Measurements from ENCODE around the gene BAIAP2L2.
"Not testable (repeated sequence)": the region's sequence is repeated elsewhere in the genome, so short reads cannot be mapped to it uniquely, and the experiment has no call there.

The BAIAP2L2 gene

DNA sequence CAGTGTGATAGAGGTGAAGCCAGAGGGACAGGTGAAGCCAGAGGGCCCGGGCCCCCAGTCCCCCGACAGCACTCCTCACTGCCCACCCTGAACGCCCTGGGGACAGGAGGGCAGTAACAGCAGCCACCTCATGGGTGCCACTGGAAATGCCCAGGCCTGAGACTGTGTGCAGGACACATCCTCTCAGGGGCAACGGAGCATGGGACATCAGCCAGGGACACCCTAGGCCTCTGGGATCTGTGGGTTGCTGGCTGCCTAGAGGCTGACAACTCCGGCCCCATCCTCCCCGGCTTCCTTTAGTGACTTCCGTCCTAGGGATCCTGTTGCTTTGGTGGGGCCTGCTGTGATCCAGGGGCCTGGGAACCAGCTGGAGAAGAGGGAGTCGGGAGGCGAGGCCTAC, 17.4 kb upstream of the BAIAP2L2 start:
- no peak for DNase-seq

GRCh38 chr22:38126928-38127668, 16.6 kb upstream of the BAIAP2L2 start:
- no peak for DNase-seq

DNA sequence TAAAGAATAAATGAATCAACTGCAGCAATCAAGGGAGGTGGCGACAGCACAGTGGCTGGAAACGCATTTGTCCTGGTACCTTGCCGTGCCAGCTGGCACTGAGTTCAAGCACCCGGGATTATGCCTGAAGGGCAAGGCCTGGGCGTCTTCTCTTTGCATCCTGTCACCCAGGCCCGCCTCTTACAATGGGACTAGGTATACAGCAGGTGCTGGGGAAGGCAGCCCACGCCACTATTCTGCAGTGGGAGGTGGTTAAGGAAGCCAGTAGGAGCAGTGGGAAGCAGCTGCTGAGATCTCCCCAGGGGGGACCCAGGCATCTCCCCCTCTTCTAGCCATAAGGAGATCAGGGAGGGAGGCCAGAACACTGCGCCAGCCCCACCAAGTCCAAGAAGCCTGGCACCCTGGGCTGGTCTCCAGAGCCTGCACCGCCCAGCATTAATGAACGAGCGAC, 15.3 kb upstream of the BAIAP2L2 start:
- no peak for DNase-seq

DNA sequence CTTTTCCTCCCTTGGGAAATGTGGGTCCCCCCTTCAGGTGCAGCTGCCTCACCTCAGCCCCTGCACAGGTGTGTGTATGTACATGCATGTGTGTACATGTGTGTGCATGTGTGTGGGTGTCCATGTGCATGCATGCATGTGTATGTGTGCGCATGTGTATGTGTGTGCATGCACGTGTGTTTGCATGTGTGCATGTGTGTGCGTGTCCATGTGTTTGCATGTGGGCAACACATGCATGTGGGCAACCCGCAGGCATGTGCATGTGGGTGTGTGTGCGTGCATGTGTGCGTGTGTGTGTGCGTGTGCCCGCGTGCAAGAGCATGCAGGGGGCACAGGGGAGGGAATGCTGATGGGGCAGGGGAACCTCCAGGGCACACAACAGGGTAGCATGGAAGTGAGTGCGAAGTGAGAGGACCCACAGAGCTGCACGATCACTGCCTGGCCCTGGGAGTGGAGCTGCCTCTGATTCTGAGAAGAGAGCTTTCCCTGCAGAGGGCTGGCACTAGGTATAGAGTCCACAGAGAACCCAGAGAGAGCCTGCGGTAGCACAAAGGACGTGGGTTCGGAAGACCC, 14.6 kb upstream of the BAIAP2L2 start:
- DNase-seq, result no peak

GRCh38 chr22:38124236-38124974, 13.9 kb upstream of the BAIAP2L2 start:
- no peak for DNase-seq

GRCh38 chr22:38122616-38123015, 12.1 kb upstream of the BAIAP2L2 start:
- no peak for DNase-seq

GRCh38 chr22:38120359-38121110, 10.1 kb upstream of the BAIAP2L2 start:
- DNase-seq, result no peak

- not testable (repeated sequence) for DNase-seq
Observed at GRCh38 chr22:38118747-38119146, 8.3 kb upstream of the BAIAP2L2 start.

DNA sequence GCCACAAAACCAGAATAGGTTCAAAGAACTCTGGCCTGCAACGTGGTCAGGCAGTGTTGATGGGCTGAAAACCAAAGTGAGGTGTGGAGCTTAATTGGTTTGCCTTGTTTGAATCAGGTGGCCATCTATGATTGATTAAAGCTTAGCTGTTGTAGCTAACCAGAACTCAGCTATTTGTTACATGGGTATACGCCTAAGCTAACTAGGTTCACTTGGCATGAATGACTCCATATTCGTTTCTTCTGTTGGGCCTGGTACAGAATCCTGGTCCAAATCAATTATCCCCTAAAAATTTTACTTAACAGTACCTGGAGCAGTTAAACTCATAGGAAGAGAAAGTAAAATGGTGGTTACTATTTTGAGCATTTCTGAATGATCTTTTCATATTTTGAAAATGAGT, 7.7 kb upstream of the BAIAP2L2 start:
- no peak for DNase-seq

DNA sequence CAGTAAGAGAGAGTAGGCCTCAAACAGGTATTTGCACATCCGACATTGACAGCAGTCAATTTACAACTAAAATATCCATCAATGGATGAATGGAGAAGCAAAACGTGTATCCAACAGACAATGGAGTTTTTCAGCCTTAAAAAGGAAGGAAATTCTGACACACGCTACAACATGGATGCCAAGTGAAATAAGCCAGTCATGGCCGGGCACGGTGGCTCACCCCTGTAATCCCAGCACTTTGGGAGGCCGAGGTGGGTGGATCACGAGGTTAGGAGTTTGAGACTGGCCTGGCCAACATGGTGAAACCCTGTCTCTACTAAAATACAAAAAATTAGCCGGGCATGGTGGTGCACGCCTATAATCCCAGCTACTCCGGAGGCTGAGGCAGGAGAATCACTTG, 7.1 kb upstream of the BAIAP2L2 start:
- DNase-seq, result not testable (repeated sequence)

GRCh38 chr22:38115423-38116205, 5.1 kb upstream of the BAIAP2L2 start:
- DNase-seq, result no peak

DNA sequence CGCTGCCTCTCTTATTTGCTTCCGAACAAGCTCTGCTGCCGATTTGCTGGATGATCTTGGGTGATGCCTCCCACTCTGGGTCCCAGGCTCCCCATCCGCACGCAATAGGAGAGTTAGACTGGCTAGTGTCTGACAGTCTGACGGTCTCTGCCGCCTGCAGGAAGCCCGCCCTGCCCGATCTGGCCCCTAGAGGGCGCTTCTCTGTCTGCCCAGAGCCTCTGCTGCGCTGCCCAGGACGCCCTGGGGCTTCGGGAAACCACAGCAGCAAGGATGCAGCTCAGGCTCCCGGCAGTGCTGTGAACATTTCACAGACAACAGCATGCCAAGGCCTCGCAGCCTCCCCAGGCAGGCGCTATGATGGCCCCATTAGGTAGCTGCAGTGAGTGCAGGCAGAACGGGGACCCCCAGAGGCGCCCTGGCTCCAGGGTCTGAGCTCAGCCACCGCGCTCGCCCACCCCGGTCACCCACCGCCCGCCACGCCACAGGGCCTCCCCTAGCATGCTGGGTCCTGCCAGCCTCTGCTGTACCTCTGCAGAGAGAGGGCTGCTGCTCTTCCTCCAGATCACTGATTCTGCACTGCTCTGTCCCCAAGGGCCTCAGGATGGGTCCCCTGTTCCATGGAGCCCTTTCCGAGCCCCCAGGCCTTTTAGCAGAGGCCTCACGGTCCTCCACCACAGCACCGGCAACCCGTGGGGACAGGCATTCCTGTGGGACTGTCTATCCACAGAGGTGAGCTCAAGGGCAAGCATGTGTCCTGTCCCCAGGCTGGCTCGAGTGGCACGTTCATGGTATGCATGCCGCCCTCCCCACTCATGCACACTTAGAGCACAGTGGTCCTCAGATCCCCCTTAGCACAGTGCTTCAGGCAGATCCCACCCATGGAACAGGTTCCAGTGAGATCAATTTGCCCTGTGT, 4.3 kb upstream of the BAIAP2L2 start:
- DNase-seq, result peak; percentile 86

DNA sequence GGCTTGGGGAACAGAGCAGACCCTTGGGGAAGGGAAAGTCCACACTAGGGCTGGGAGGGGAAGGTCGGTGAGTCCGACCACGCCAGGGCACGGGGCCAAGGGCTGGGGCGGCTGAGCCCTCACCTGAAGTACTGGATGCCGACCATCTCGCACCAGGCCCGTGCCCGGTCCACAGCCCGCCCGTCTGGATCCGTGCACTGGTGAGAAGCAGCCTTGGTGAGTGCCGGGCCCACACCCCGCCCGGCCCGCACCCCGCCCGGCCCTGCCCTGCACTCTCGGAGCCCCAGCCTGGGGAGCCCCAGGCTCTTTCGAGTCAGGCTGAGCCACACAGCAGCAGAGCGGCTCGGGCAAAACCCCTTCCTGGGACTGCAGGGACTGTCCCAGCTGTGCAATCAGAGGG, 1.9 kb upstream of the BAIAP2L2 start:
- no peak for DNase-seq

GRCh38 chr22:38111925-38112355, 1.5 kb upstream of the BAIAP2L2 start:
- DNase-seq, result no peak

GRCh38 chr22:38110863-38111852, 674 bp upstream of the BAIAP2L2 start:
- DNase-seq, result no peak

DNA sequence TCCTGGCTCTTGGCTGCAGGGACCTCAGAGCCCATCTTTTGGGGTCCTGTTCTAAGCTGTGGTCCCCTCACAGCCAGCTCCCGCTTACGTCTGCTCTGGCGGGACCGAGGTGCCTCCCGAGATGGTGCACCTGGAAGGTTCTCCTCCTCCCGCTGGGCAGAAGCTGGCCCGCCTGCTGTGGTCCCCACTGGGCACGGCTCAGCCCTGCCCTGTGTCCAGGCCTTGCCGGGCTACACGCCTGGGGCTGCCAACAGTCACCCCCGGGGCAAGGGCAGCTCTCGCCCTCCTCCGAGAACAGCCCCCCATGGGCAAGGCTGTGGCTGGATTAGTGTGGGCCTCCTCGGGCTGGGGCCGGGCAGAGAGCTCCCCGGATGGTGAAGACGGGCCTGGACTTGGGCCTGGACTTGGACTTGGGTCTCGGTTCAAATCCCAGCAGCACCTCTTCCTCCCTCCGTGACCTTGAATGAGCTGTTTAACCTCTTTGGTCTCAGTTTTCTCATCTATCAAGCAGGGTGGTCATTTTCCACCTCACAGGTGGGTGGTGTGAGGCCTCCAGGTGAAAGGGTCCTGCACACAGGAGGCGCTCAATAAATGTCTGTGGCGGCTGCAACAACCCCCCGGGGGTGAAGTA, 998 bp downstream of the BAIAP2L2 start:
- no peak for DNase-seq

- DNase-seq, result no peak
Observed at GRCh38 chr22:38108561-38109319, 1.7 kb downstream of the BAIAP2L2 start.

DNA sequence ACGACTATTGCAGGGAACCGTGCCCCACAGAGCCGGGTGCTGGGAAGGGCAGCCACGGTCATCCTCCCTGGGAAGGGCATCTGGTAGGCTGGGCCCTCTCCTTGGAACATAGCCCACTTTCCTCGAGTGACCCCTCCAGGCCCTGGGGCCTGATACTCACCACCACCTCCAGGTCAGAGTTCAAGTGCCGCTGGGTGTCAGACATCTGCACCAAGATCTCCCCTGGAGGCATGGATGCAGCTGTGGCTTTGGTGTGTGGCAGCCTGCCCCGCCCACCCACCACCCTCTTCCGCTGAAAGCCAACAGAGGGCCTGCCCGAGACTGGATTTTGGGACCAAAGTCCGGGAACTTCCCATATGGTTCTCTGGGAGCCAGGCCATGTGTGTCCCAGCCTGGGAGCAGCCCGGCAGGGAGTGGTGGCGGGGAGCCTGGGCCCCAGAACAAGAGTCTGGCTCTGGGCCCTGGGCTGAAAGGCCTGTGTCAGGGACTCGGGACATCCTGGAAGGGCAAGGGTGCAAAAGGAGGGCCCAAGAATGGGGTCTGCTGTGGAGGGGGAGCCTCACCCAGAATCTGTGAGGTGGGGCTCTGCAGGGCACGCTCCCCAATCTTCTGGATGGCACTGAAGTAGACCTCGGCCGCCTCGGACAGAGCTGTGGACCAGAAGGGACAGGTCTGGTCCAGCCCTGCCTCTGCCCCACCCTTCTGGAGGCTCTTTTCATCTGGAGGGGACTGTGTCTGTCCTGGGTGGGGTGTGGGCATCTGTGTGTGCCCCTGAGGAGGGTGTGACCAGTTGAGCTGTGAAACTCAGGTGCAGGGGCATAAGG, 2.6 kb downstream of the BAIAP2L2 start:
- DNase-seq, result no peak
